ENCODE data around the gene PCNX3.

PCNX3 gene

GRCh38 chr11:65618763-65619162 is 3.2 kb downstream of the PCNX3 start:
- no peak overlapping the region for H3K27ac ChIP-seq

GRCh38 chr11:65619281-65619928 is 3.8 kb downstream of the PCNX3 start:
- DNase-seq = no peak
- Histone ChIP-seq H3K9me3 (ENCODE audit: severe bottlenecking) (no peaks in the 10 kb centered on the region), H3K36me3 (peaks cover 65% of the 10 kb centered on the region), H3K27ac (no peak overlapping the region), H3K4me3 (ENCODE audit: low read depth, low read length) (no peak overlapping the region), H3K27me3 (ENCODE audit: insufficient read depth, low read depth, severe bottlenecking) (no peaks in the 10 kb centered on the region)
- TF ChIP-seq, protein P1, sequence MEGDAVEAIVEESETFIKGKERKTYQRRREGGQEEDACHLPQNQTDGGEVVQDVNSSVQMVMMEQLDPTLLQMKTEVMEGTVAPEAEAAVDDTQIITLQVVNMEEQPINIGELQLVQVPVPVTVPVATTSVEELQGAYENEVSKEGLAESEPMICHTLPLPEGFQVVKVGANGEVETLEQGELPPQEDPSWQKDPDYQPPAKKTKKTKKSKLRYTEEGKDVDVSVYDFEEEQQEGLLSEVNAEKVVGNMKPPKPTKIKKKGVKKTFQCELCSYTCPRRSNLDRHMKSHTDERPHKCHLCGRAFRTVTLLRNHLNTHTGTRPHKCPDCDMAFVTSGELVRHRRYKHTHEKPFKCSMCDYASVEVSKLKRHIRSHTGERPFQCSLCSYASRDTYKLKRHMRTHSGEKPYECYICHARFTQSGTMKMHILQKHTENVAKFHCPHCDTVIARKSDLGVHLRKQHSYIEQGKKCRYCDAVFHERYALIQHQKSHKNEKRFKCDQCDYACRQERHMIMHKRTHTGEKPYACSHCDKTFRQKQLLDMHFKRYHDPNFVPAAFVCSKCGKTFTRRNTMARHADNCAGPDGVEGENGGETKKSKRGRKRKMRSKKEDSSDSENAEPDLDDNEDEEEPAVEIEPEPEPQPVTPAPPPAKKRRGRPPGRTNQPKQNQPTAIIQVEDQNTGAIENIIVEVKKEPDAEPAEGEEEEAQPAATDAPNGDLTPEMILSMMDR (IDR thresholded peaks at IDR 0.05; ENCODE audit: low read depth, low read length) = no peak

More at GRCh38 chr11:65618763-65619162, 3.2 kb downstream of the PCNX3 start:
- Histone ChIP-seq H3K4me3 (ENCODE audit: low read depth, low read length) (no peak overlapping the region), H3K36me3 (peaks cover 60% of the 10 kb centered on the region), H3K9me3 (ENCODE audit: severe bottlenecking) (no peaks in the 10 kb centered on the region), H3K27me3 (ENCODE audit: insufficient read depth, low read depth, severe bottlenecking) (no peaks in the 10 kb centered on the region)
- no peak for DNase-seq
- TF ChIP-seq, protein P1 (IDR thresholded peaks at IDR 0.05; ENCODE audit: low read depth, low read length) = no peak

DNA sequence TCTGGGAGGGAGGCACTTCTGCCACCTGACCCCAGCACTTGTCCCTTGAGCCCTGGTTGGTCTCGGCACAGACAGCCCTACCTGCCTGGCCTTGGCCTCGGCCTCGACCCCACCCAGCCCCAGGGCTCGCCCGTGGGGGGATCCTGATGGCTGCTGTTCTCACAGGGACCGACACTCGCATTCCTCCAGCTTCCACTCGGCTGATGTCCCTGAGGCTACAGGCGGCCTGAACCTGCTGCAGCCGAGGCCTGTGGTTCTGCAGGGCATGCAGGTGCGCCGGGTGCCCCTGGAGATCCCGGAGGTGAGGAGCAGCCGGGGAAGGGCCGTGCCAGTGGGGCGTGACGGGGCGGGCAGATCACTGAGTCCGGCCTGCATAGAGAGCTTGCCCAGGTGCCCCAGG is 5.1 kb downstream of the PCNX3 start:
- TF ChIP-seq, protein P1 (IDR thresholded peaks at IDR 0.05; ENCODE audit: low read depth, low read length) = no peak
- no peaks in the 10 kb centered on the region for H3K27me3 ChIP-seq (ENCODE audit: insufficient read depth, low read depth, severe bottlenecking)
- H3K4me3 ChIP-seq (ENCODE audit: low read depth, low read length) = no peak overlapping the region
- no peak for DNase-seq
- H3K9me3 ChIP-seq (ENCODE audit: severe bottlenecking) = no peaks in the 10 kb centered on the region
- peaks cover 69% of the 10 kb centered on the region for H3K36me3 ChIP-seq
- no peak overlapping the region for H3K27ac ChIP-seq

GRCh38 chr11:65621460-65621859 is 5.9 kb downstream of the PCNX3 start:
- H3K36me3 ChIP-seq = peaks cover 77% of the 10 kb centered on the region
- H3K9me3 ChIP-seq (ENCODE audit: severe bottlenecking) = no peaks in the 10 kb centered on the region
- TF ChIP-seq, protein P1 (IDR thresholded peaks at IDR 0.05; ENCODE audit: low read depth, low read length) = no peak
- H3K27me3 ChIP-seq (ENCODE audit: insufficient read depth, low read depth, severe bottlenecking) = no peaks in the 10 kb centered on the region
- H3K27ac ChIP-seq = no peak overlapping the region
- H3K4me3 ChIP-seq (ENCODE audit: low read depth, low read length) = no peak overlapping the region
- DNase-seq = no peak

DNA sequence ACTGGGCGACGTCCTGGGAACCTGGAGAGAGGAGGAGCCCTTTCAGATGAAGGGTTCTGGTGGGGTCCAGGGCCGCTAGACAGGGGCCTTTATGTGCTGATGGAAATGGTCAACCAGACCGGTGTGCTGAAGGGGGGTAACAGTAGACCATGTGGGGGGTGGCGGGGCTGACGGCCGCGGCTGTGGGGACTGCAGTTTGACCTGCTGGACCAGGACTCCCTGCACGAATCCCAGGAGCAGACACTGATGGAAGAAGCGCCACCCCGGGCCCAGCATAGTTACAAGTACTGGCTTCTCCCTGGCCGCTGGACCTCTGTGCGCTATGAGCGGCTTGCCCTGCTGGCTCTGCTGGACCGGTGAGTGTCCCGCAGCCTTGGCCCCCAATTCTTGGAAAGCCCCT is 6.4 kb downstream of the PCNX3 start:
- no peaks in the 10 kb centered on the region for H3K27me3 ChIP-seq (ENCODE audit: insufficient read depth, low read depth, severe bottlenecking)
- H3K36me3 ChIP-seq = peaks cover 79% of the 10 kb centered on the region
- no peaks in the 10 kb centered on the region for H3K9me3 ChIP-seq (ENCODE audit: severe bottlenecking)
- H3K4me3 ChIP-seq (ENCODE audit: low read depth, low read length) = no peak overlapping the region
- no peak for DNase-seq
- TF ChIP-seq, protein P1 (IDR thresholded peaks at IDR 0.05; ENCODE audit: low read depth, low read length) = no peak
- no peak overlapping the region for H3K27ac ChIP-seq

DNA sequence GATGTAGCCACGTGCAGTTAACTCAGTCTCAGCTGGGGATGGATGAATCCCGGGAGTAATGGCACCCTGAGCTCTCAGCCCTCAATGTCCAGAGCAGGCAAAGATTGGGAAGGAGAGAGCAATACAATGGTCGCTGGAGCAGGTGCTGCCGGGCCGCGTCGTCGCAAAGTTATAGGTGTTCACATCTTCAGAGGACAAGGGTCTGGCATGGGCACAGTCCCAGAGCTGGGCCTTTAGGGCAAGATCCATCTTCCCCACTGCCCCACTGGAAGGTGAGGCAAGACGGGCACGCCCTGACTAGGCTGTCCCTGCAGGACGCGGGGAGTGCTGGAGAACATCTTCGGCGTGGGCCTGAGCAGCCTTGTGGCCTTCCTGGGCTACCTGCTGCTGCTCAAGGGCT is 7.6 kb downstream of the PCNX3 start:
- TF ChIP-seq, protein P1 (IDR thresholded peaks at IDR 0.05; ENCODE audit: low read depth, low read length) = no peak
- no peak overlapping the region for H3K27ac ChIP-seq

More for the DNA sequence above, 7.6 kb downstream of the PCNX3 start:
- H3K4me3 ChIP-seq (ENCODE audit: low read depth, low read length) = no peak overlapping the region
- peaks cover 80% of the 10 kb centered on the region for H3K36me3 ChIP-seq
- no peaks in the 10 kb centered on the region for H3K27me3 ChIP-seq (ENCODE audit: insufficient read depth, low read depth, severe bottlenecking)
- no peak for DNase-seq
- H3K9me3 ChIP-seq (ENCODE audit: severe bottlenecking) = no peaks in the 10 kb centered on the region

Measured in WERI-Rb-1 (cell line).